NCI-H526 treated with DMSO at 0.1 percent for 48 hours (cell line): Measurements from ENCODE around the gene BYSL.
"Not testable (repeated sequence)": the region's sequence is repeated elsewhere in the genome, so short reads cannot be mapped to it uniquely, and the experiment has no call there.

Source experiments
- DNase-seq: peaks from one replicate; lab custom pipeline; 2025; lab: John Stamatoyannopoulos, UW

Gene BYSL

GRCh38 chr6:41942067-41942851 is 21.0 kb downstream of the BYSL start:
- DNase-seq, result no peak

GRCh38 chr6:41942882-41943281 is 21.6 kb downstream of the BYSL start:
- not testable (repeated sequence) for DNase-seq

- DNase-seq, result no peak
These were observed 22.2 kb downstream of the BYSL start for GRCh38 chr6:41943456-41943855.

GRCh38 chr6:41947581-41948220 is 26.4 kb downstream of the BYSL start:
- no peak for DNase-seq

- DNase-seq, result no peak
These were observed 33.4 kb downstream of the BYSL start for GRCh38 chr6:41954668-41955067.

- DNase-seq, result no peak
These were observed 34.1 kb downstream of the BYSL start for GRCh38 chr6:41955412-41955811.

- no peak for DNase-seq
These were observed 35.8 kb downstream of the BYSL start for GRCh38 chr6:41957117-41957516.

- no peak for DNase-seq
These were observed 36.9 kb downstream of the BYSL start for GRCh38 chr6:41958022-41958856.

GRCh38 chr6:41960028-41960427 is 38.7 kb downstream of the BYSL start:
- no peak for DNase-seq

- no peak for DNase-seq
These were observed 42.1 kb downstream of the BYSL start for GRCh38 chr6:41963371-41963770.

- DNase-seq, result no peak
These were observed 43.0 kb downstream of the BYSL start for GRCh38 chr6:41964201-41964887.

- no peak for DNase-seq
These were observed 44.3 kb downstream of the BYSL start for GRCh38 chr6:41965429-41966213.

GRCh38 chr6:41966214-41966920 is 45.1 kb downstream of the BYSL start:
- no peak for DNase-seq

- no peak for DNase-seq
These were observed 45.6 kb downstream of the BYSL start for GRCh38 chr6:41966961-41967311.

- DNase-seq, result no peak
These were observed 46.3 kb downstream of the BYSL start for GRCh38 chr6:41967312-41968287.

- no peak for DNase-seq
These were observed 49.1 kb downstream of the BYSL start for GRCh38 chr6:41970436-41970846.

- no peak for DNase-seq
These were observed 51.5 kb downstream of the BYSL start for GRCh38 chr6:41972826-41973225.

GRCh38 chr6:41974281-41974825 is 53.1 kb downstream of the BYSL start:
- DNase-seq, result no peak

- DNase-seq, result no peak
These were observed 54.0 kb downstream of the BYSL start for GRCh38 chr6:41975276-41975675.
